Measurements from ENCODE around the gene TEX55. TPM values are rescaled to one million over a fixed set of nuclear protein-coding genes. Genes with fewer than 3 reads are reported as not detected.

The TEX55 gene
- total RNA-seq, 1 donor from 2014 or later: not detected

GRCh38 chr3:119140466-119140865 is 5.5 kb upstream of the TEX55 start:
- no peak overlapping the region for H3K4me3 ChIP-seq (ENCODE audit: low read depth, low read length)
- DNase-seq (ENCODE audit: low read depth): no peak
- no peak for TF ChIP-seq CTCF (IDR thresholded peaks at IDR 0.05; ENCODE audit: insufficient read depth, low read length, poor library complexity, severe bottlenecking)
- H3K36me3 ChIP-seq (ENCODE audit: control insufficient read depth, insufficient read depth, low read length): no peaks in the 10 kb centered on the region
- no peaks in the 10 kb centered on the region for H3K27me3 ChIP-seq (ENCODE audit: control insufficient read depth, insufficient read depth, low read length)

- no peaks in the 10 kb centered on the region for H3K27me3 ChIP-seq (ENCODE audit: control insufficient read depth, insufficient read depth, low read length)
- no peak overlapping the region for H3K4me3 ChIP-seq (ENCODE audit: low read depth, low read length)
- no peak for DNase-seq (ENCODE audit: low read depth)
- no peaks in the 10 kb centered on the region for H3K36me3 ChIP-seq (ENCODE audit: control insufficient read depth, insufficient read depth, low read length)
- no peak for TF ChIP-seq CTCF (IDR thresholded peaks at IDR 0.05; ENCODE audit: insufficient read depth, low read length, poor library complexity, severe bottlenecking)
Observed at GRCh38 chr3:119145128-119145499, 851 bp upstream of the TEX55 start.

- no peaks in the 10 kb centered on the region for H3K27me3 ChIP-seq (ENCODE audit: control insufficient read depth, insufficient read depth, low read length)
- H3K36me3 ChIP-seq (ENCODE audit: control insufficient read depth, insufficient read depth, low read length): no peaks in the 10 kb centered on the region
- no peak overlapping the region for H3K4me3 ChIP-seq (ENCODE audit: low read depth, low read length)
- no peak for DNase-seq (ENCODE audit: low read depth)
- no peak for TF ChIP-seq CTCF (IDR thresholded peaks at IDR 0.05; ENCODE audit: insufficient read depth, low read length, poor library complexity, severe bottlenecking)
Observed at GRCh38 chr3:119146578-119147375, 812 bp downstream of the TEX55 start.

- Histone ChIP-seq H3K27me3 (ENCODE audit: control insufficient read depth, insufficient read depth, low read length) (no peaks in the 10 kb centered on the region), H3K4me3 (ENCODE audit: low read depth, low read length) (no peak overlapping the region), H3K36me3 (ENCODE audit: control insufficient read depth, insufficient read depth, low read length) (no peaks in the 10 kb centered on the region)
- TF ChIP-seq CTCF (IDR thresholded peaks at IDR 0.05; ENCODE audit: insufficient read depth, low read length, poor library complexity, severe bottlenecking): no peak
- no peak for DNase-seq (ENCODE audit: low read depth)
Observed at GRCh38 chr3:119147494-119147893, 1.5 kb downstream of the TEX55 start.

- no peaks in the 10 kb centered on the region for H3K36me3 ChIP-seq (ENCODE audit: control insufficient read depth, insufficient read depth, low read length)
- no peak for TF ChIP-seq CTCF (IDR thresholded peaks at IDR 0.05; ENCODE audit: insufficient read depth, low read length, poor library complexity, severe bottlenecking)
- no peak for DNase-seq (ENCODE audit: low read depth)
- H3K4me3 ChIP-seq (ENCODE audit: low read depth, low read length): no peak overlapping the region
- H3K27me3 ChIP-seq (ENCODE audit: control insufficient read depth, insufficient read depth, low read length): no peaks in the 10 kb centered on the region
Observed at GRCh38 chr3:119148493-119149180, 2.7 kb downstream of the TEX55 start.
